Measurements from ENCODE around the gene HS6ST2.

- TF ChIP-seq CTCF (IDR thresholded peaks at IDR 0.05), result no peak
- TF ChIP-seq POLR2A (IDR thresholded peaks at IDR 0.05), result no peak
- TF ChIP-seq EP300 (IDR thresholded peaks at IDR 0.05), result no peak
Measured at GRCh38 chrX:132990835-132991234, 32.4 kb upstream of the HS6ST2 start.

All from tibial nerve (tissue), 4 donors.